NT2/D1 (cell line): ENCODE measurements around the gene DDX17.

Source experiments
- SUZ12 ChIP-seq: IDR thresholded peaks from 2 replicates; pipeline ENCODE4 v1.6.1; 2011; ENCODE audit not compliant: insufficient read length, insufficient read depth; ENCODE audit errors: extremely low read depth
- YY1 ChIP-seq: IDR thresholded peaks from 2 replicates; pipeline ENCODE4 v1.6.1; 2011; ENCODE audit not compliant: insufficient read length, insufficient read depth
- ZNF274 ChIP-seq: IDR thresholded peaks from 2 replicates; pipeline ENCODE4 v1.6.1; 2011; ENCODE audit warnings: mild to moderate bottlenecking, low read depth, low read length

- TF ChIP-seq YY1 (no peak), SUZ12 (no peak), ZNF274 (no peak)
Observed at GRCh38 chr22:38494939-38495338, 11.2 kb downstream of the DDX17 start.
